ENCODE measurements around the gene PRKD3. TPM values are rescaled to one million over a fixed set of nuclear protein-coding genes. Genes with fewer than 3 reads are reported as not detected.

Gene PRKD3
- total and polyA plus RNA-seq, 2 of the 13 experiments (the other 11 are each of a cell fraction or from before 2014, with no cell fraction given) = 11.6 to 38.4 TPM

GRCh38 chr2:37323781-37324535 lies 675 bp downstream of the PRKD3 start (continued):
- peak; percentile 44; the same call in 1 of the 2 replicates for TF ChIP-seq SNAPC4 (CRISPR knock-in tag; IDR thresholded peaks at IDR 0.05)
- no peak for TF ChIP-seq TIGD3 (CRISPR knock-in tag; IDR thresholded peaks at IDR 0.05; ENCODE audit: borderline replicate concordance)
- peak; percentile 7; the same call in 1 of the 2 replicates for TF ChIP-seq HDAC2 (CRISPR knock-in tag; IDR thresholded peaks at IDR 0.05)
- no peak for TF ChIP-seq ZNF160 (CRISPR knock-in tag; IDR thresholded peaks at IDR 0.05)
- peak; percentile 66; the same call in 1 of the 2 replicates for TF ChIP-seq ZC3H13 (CRISPR knock-in tag; IDR thresholded peaks at IDR 0.05)
- TF ChIP-seq RAD21 (CRISPR knock-in tag; IDR thresholded peaks at IDR 0.05) = no peak
- no peak for TF ChIP-seq KLF15 (CRISPR knock-in tag; IDR thresholded peaks at IDR 0.05; ENCODE audit: borderline replicate concordance)
- no peak for TF ChIP-seq ZNF24 (IDR thresholded peaks at IDR 0.05)
- TF ChIP-seq SSRP1 (CRISPR knock-in tag; IDR thresholded peaks at IDR 0.05) = no peak
- TF ChIP-seq KDM1A (CRISPR knock-in tag; IDR thresholded peaks at IDR 0.05) = no peak
- TF ChIP-seq PRDM4 (CRISPR knock-in tag; IDR thresholded peaks at IDR 0.05; ENCODE audit: borderline replicate concordance) = no peak
- no peak for TF ChIP-seq PLSCR1 (CRISPR knock-in tag; IDR thresholded peaks at IDR 0.05; ENCODE audit: borderline replicate concordance)
- TF ChIP-seq ZBTB46 (CRISPR knock-in tag; IDR thresholded peaks at IDR 0.05; ENCODE audit: borderline replicate concordance) = no peak
- TF ChIP-seq ZBTB26 (CRISPR knock-in tag; IDR thresholded peaks at IDR 0.05; ENCODE audit: borderline replicate concordance) = no peak
